GM12878 (cell line): ENCODE data around the gene ADCY10. TPM values are rescaled to one million over a fixed set of nuclear protein-coding genes. Genes with fewer than 3 reads are reported as not detected.

ENCODE experiments used
- BMI1 ChIP-seq: fragments of 450-650 bp; IDR thresholded peaks from 2 replicates; pipeline ENCODE4 v1.6.1; 2016; ENCODE audit warnings: mild to moderate bottlenecking, moderate library complexity, borderline replicate concordance
- BRCA1 ChIP-seq: IDR thresholded peaks from 2 replicates; pipeline ENCODE4 v1.6.1; 2011; ENCODE audit warnings: low read depth, low read length, improper control_type of control experiment
- USF1 ChIP-seq: IDR thresholded peaks from 2 replicates; pipeline ENCODE4 v1.6.1; 2011; ENCODE audit warnings: borderline replicate concordance, low read depth, mild to moderate bottlenecking, moderate library complexity, mixed read lengths, low read length; ENCODE audit not compliant: insufficient read depth; ENCODE audit errors: extremely low read length
- polyA plus RNA-seq, 11 experiments: library from polyadenylated mRNA; depleted of rRNA in 4 of 11; unstranded in 6 of 11; stranded (reverse) in 5 of 11; fragments of >200 nt; fragmentation: Nextera tagmentation in 4 of 11; fragmentation: Illumina TruSeq in 1 of 11; extraction: Ambion mirVana in 4 of 11; extraction: Trizol in 1 of 11; gene quantifications; 1 replicate in 1 of 11; 2 replicates in 10 of 11; pipeline versions ENCODE4 v1.2.1 to v1.2.3, GENCODE V29; 2011 to 2016; ENCODE audit warnings: inconsistent platforms in 2 of 11, missing spikeins in 2 of 11, low read depth in 1 of 11
- total RNA-seq, 4 experiments: library from RNA; depleted of rRNA in 3 of 4; stranded (reverse); fragments of >200 nt in 3 of 4; fragmentation: Illumina TruSeq in 1 of 4; extraction: Trizol in 1 of 4; gene quantifications; 2 replicates each; pipeline versions ENCODE4 v1.2.1 to v1.2.3, GENCODE V29; 2013 to 2021
- TF ChIP-seq, protein P1 (sequence below): fragments of 450-650 bp; IDR thresholded peaks from 2 replicates; pipeline ENCODE4 v1.6.1; 2016; ENCODE audit warnings: mild to moderate bottlenecking, moderate library complexity, borderline replicate concordance
- TF ChIP-seq, protein P2 (sequence below): fragments of 450-650 bp; IDR thresholded peaks from 2 replicates; pipeline ENCODE4 v1.6.1; 2017; ENCODE audit warnings: mild to moderate bottlenecking, moderate library complexity

ADCY10 gene
- total and polyA plus RNA-seq, 10 of the 15 experiments (the other 5 are each of a cell fraction or from before 2014, with no cell fraction given) = 0.13 to 0.22 TPM; not detected in 8

- TF ChIP-seq, protein P1, sequence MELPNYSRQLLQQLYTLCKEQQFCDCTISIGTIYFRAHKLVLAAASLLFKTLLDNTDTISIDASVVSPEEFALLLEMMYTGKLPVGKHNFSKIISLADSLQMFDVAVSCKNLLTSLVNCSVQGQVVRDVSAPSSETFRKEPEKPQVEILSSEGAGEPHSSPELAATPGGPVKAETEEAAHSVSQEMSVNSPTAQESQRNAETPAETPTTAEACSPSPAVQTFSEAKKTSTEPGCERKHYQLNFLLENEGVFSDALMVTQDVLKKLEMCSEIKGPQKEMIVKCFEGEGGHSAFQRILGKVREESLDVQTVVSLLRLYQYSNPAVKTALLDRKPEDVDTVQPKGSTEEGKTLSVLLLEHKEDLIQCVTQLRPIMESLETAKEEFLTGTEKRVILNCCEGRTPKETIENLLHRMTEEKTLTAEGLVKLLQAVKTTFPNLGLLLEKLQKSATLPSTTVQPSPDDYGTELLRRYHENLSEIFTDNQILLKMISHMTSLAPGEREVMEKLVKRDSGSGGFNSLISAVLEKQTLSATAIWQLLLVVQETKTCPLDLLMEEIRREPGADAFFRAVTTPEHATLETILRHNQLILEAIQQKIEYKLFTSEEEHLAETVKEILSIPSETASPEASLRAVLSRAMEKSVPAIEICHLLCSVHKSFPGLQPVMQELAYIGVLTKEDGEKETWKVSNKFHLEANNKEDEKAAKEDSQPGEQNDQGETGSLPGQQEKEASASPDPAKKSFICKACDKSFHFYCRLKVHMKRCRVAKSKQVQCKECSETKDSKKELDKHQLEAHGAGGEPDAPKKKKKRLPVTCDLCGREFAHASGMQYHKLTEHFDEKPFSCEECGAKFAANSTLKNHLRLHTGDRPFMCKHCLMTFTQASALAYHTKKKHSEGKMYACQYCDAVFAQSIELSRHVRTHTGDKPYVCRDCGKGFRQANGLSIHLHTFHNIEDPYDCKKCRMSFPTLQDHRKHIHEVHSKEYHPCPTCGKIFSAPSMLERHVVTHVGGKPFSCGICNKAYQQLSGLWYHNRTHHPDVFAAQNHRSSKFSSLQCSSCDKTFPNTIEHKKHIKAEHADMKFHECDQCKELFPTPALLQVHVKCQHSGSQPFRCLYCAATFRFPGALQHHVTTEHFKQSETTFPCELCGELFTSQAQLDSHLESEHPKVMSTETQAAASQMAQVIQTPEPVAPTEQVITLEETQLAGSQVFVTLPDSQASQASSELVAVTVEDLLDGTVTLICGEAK = no peak
- TF ChIP-seq BRCA1 = no peak
- no peak for TF ChIP-seq USF1
- TF ChIP-seq, protein P2, sequence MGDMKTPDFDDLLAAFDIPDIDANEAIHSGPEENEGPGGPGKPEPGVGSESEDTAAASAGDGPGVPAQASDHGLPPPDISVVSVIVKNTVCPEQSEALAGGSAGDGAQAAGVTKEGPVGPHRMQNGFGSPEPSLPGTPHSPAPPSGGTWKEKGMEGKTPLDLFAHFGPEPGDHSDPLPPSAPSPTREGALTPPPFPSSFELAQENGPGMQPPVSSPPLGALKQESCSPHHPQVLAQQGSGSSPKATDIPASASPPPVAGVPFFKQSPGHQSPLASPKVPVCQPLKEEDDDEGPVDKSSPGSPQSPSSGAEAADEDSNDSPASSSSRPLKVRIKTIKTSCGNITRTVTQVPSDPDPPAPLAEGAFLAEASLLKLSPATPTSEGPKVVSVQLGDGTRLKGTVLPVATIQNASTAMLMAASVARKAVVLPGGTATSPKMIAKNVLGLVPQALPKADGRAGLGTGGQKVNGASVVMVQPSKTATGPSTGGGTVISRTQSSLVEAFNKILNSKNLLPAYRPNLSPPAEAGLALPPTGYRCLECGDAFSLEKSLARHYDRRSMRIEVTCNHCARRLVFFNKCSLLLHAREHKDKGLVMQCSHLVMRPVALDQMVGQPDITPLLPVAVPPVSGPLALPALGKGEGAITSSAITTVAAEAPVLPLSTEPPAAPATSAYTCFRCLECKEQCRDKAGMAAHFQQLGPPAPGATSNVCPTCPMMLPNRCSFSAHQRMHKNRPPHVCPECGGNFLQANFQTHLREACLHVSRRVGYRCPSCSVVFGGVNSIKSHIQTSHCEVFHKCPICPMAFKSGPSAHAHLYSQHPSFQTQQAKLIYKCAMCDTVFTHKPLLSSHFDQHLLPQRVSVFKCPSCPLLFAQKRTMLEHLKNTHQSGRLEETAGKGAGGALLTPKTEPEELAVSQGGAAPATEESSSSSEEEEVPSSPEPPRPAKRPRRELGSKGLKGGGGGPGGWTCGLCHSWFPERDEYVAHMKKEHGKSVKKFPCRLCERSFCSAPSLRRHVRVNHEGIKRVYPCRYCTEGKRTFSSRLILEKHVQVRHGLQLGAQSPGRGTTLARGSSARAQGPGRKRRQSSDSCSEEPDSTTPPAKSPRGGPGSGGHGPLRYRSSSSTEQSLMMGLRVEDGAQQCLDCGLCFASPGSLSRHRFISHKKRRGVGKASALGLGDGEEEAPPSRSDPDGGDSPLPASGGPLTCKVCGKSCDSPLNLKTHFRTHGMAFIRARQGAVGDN = no peak
- no peak for TF ChIP-seq BMI1
Measured at GRCh38 chr1:167882376-167882775, 31.6 kb downstream of the ADCY10 start (continued).
